ENCODE measurements around the gene RNF213.

The RNF213 gene

GRCh38 chr17:80384078-80384960 is 123.7 kb downstream of the RNF213 start:
- Histone ChIP-seq H3K36me3 (ENCODE audit: control insufficient read depth, insufficient read depth, low read length) (peaks cover 75% of the 10 kb centered on the region), H3K4me3 (ENCODE audit: low read length) (no peak overlapping the region), H3K27ac (ENCODE audit: low read depth, low read length) (no peak overlapping the region), H3K9ac (ENCODE audit: low read length) (no peak overlapping the region), H3K27me3 (ENCODE audit: control insufficient read depth, insufficient read depth, low read length) (no peaks in the 10 kb centered on the region), H3K4me1 (ENCODE audit: control insufficient read depth, insufficient read depth, low read length) (no peaks in the 10 kb centered on the region)

- Histone ChIP-seq H3K27ac (ENCODE audit: low read depth, low read length) (no peak overlapping the region), H3K4me1 (ENCODE audit: control insufficient read depth, insufficient read depth, low read length) (no peaks in the 10 kb centered on the region), H3K27me3 (ENCODE audit: control insufficient read depth, insufficient read depth, low read length) (no peaks in the 10 kb centered on the region), H3K4me3 (ENCODE audit: low read length) (no peak overlapping the region), H3K36me3 (ENCODE audit: control insufficient read depth, insufficient read depth, low read length) (peaks cover 76% of the 10 kb centered on the region), H3K9ac (ENCODE audit: low read length) (no peak overlapping the region)
Observed at GRCh38 chr17:80385046-80385445, 124.4 kb downstream of the RNF213 start.

- no peaks in the 10 kb centered on the region for H3K27me3 ChIP-seq (ENCODE audit: control insufficient read depth, insufficient read depth, low read length)
- H3K36me3 ChIP-seq (ENCODE audit: control insufficient read depth, insufficient read depth, low read length) = peaks cover 71% of the 10 kb centered on the region
Observed at GRCh38 chr17:80386341-80386740, 125.7 kb downstream of the RNF213 start.

GRCh38 chr17:80387071-80387470 is 126.4 kb downstream of the RNF213 start:
- no peak overlapping the region for H3K9ac ChIP-seq (ENCODE audit: low read length)
- no peaks in the 10 kb centered on the region for H3K27me3 ChIP-seq (ENCODE audit: control insufficient read depth, insufficient read depth, low read length)
- H3K27ac ChIP-seq (ENCODE audit: low read depth, low read length) = no peak overlapping the region
- no peak overlapping the region for H3K4me3 ChIP-seq (ENCODE audit: low read length)
- peaks cover 65% of the 10 kb centered on the region for H3K36me3 ChIP-seq (ENCODE audit: control insufficient read depth, insufficient read depth, low read length)
- H3K4me1 ChIP-seq (ENCODE audit: control insufficient read depth, insufficient read depth, low read length) = no peaks in the 10 kb centered on the region

More at GRCh38 chr17:80386341-80386740, 125.7 kb downstream of the RNF213 start:
- Histone ChIP-seq H3K9ac (ENCODE audit: low read length) (no peak overlapping the region), H3K27ac (ENCODE audit: low read depth, low read length) (no peak overlapping the region), H3K4me3 (ENCODE audit: low read length) (no peak overlapping the region), H3K4me1 (ENCODE audit: control insufficient read depth, insufficient read depth, low read length) (no peaks in the 10 kb centered on the region)

GRCh38 chr17:80388175-80388574 is 127.5 kb downstream of the RNF213 start:
- H3K27me3 ChIP-seq (ENCODE audit: control insufficient read depth, insufficient read depth, low read length) = no peaks in the 10 kb centered on the region
- peaks cover 58% of the 10 kb centered on the region for H3K36me3 ChIP-seq (ENCODE audit: control insufficient read depth, insufficient read depth, low read length)
- no peak overlapping the region for H3K4me3 ChIP-seq (ENCODE audit: low read length)

GRCh38 chr17:80388601-80389000 is 127.9 kb downstream of the RNF213 start:
- Histone ChIP-seq H3K36me3 (ENCODE audit: control insufficient read depth, insufficient read depth, low read length) (peaks cover 57% of the 10 kb centered on the region), H3K4me3 (ENCODE audit: low read length) (no peak overlapping the region)

More at GRCh38 chr17:80388175-80388574, 127.5 kb downstream of the RNF213 start:
- Histone ChIP-seq H3K27ac (ENCODE audit: low read depth, low read length) (no peak overlapping the region), H3K9ac (ENCODE audit: low read length) (no peak overlapping the region), H3K4me1 (ENCODE audit: control insufficient read depth, insufficient read depth, low read length) (no peaks in the 10 kb centered on the region)

DNA sequence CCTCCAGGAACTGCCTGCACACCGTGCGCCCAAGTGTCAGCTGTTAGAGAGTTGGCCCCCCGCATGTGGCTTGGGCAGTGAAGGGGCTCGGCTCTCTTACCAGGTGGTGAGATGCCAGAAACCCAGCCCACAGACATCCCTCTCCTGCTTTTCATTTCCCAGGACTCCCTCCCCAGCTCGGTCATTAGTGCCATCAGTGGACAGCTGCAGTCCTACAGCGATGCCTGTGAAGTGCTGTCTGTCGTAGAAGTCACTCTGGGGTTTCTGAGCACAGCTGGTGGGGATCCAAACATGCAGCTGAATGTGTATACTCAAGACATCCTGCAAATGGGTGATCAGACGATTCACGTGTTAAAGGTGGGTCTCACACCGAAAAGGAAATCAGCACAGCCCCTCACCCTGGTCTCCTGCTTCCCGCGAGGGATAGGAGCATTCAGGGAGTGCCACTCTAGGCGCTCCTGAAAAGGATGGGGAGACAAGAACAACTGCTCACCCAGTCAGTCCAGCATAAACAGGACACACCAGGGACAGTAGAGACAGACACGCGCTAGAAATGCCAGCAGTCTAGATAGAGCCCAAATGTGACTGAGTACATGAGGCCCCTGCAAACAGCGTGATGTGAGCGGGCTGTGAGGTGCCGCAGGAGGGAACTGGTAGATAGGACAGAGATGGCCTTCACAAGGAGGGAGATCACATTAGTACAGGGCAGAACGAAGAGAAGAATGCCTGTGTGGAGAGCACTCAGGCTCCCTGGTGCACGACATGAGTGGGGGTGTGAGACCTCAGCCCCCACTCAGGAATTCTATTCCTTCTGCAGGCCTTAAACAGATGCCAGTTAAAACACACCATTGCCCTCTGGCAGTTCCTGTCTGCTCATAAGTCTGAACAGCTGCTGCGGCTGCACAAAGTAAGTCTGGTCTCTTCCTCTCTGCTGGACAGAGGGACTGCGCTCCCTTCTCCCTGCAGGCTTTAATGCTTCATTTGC is 128.7 kb downstream of the RNF213 start:
- H3K4me3 ChIP-seq (ENCODE audit: low read length) = no peak overlapping the region
- no peaks in the 10 kb centered on the region for H3K4me1 ChIP-seq (ENCODE audit: control insufficient read depth, insufficient read depth, low read length)
- H3K27me3 ChIP-seq (ENCODE audit: control insufficient read depth, insufficient read depth, low read length) = no peaks in the 10 kb centered on the region
- H3K27ac ChIP-seq (ENCODE audit: low read depth, low read length) = no peak overlapping the region
- peaks cover 51% of the 10 kb centered on the region for H3K36me3 ChIP-seq (ENCODE audit: control insufficient read depth, insufficient read depth, low read length)
- H3K9ac ChIP-seq (ENCODE audit: low read length) = no peak overlapping the region

More at GRCh38 chr17:80388601-80389000, 127.9 kb downstream of the RNF213 start:
- Histone ChIP-seq H3K9ac (ENCODE audit: low read length) (no peak overlapping the region), H3K27me3 (ENCODE audit: control insufficient read depth, insufficient read depth, low read length) (no peaks in the 10 kb centered on the region), H3K4me1 (ENCODE audit: control insufficient read depth, insufficient read depth, low read length) (no peaks in the 10 kb centered on the region), H3K27ac (ENCODE audit: low read depth, low read length) (no peak overlapping the region)

DNA sequence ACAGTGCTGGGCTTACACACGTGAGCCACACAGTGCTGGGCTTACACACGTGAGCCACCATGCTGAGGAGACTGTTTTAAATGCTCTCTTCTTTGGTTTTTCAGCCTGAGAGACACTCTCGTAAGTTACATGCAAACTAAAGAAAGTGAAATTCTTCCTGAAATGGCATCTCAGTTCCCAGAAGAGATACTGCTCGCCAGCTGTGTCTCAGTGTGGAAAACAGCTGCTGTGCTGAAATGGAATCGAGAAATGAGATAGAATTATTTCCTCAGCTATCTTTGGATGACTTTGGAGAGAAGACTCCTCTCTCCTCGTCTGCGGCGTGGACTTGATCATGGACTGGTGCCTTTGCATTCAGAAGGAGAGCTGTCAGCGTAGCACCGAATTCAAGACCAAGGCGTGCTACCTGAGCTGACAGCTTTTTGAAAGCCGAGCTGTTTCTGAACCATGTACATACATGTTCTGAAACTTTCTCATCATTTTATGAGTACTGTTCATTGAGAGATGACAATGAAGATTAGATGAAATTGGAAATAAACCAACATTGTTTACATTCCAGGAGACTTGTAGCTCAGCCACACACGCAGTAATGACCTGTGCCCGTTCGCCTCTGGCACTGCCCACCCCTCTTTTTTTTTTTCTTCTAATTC is 132.7 kb downstream of the RNF213 start:
- Histone ChIP-seq H3K36me3 (ENCODE audit: control insufficient read depth, insufficient read depth, low read length) (peaks cover 31% of the 10 kb centered on the region), H3K4me1 (ENCODE audit: control insufficient read depth, insufficient read depth, low read length) (no peaks in the 10 kb centered on the region), H3K9ac (ENCODE audit: low read length) (no peak overlapping the region), H3K27ac (ENCODE audit: low read depth, low read length) (no peak overlapping the region), H3K4me3 (ENCODE audit: low read length) (no peak overlapping the region), H3K27me3 (ENCODE audit: control insufficient read depth, insufficient read depth, low read length) (no peaks in the 10 kb centered on the region)

GRCh38 chr17:80393961-80394360 is 133.3 kb downstream of the RNF213 start:
- no peaks in the 10 kb centered on the region for H3K4me1 ChIP-seq (ENCODE audit: control insufficient read depth, insufficient read depth, low read length)
- H3K36me3 ChIP-seq (ENCODE audit: control insufficient read depth, insufficient read depth, low read length) = peaks cover 25% of the 10 kb centered on the region
- no peak overlapping the region for H3K4me3 ChIP-seq (ENCODE audit: low read length)
- no peak overlapping the region for H3K9ac ChIP-seq (ENCODE audit: low read length)
- no peak overlapping the region for H3K27ac ChIP-seq (ENCODE audit: low read depth, low read length)
- H3K27me3 ChIP-seq (ENCODE audit: control insufficient read depth, insufficient read depth, low read length) = no peaks in the 10 kb centered on the region

DNA sequence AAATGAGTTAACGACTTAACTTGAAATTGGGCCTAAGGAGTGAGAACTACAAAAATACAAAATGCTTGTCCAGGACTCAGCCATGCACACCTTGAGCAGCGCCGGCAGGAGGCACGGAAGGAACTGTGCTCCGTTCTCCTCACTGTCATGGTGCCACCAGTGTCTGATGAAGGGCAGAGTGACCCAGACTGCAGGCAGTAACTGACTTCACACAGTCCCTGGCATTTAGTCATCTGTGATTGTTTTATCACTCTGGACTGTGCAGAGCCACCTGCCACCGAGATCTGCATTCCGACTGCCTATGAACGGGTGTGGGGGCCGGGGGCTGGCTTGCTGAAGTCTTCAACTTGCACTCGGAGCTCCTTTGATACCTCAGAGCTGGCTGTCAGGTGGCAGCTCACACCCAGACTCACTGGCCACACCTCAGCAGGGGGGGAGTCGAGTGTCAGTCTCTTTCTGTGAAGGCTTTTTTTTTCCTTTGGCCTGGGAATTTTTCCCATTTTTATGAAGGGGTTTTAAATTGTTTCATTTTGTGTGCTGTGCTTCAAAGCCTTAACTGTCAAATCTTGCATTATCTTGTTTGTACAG is 134.1 kb downstream of the RNF213 start:
- Histone ChIP-seq H3K36me3 (ENCODE audit: control insufficient read depth, insufficient read depth, low read length) (peaks cover 18% of the 10 kb centered on the region), H3K27me3 (ENCODE audit: control insufficient read depth, insufficient read depth, low read length) (no peaks in the 10 kb centered on the region), H3K4me1 (ENCODE audit: control insufficient read depth, insufficient read depth, low read length) (no peaks in the 10 kb centered on the region), H3K4me3 (ENCODE audit: low read length) (no peak overlapping the region), H3K9ac (ENCODE audit: low read length) (no peak overlapping the region), H3K27ac (ENCODE audit: low read depth, low read length) (no peak overlapping the region)

DNA sequence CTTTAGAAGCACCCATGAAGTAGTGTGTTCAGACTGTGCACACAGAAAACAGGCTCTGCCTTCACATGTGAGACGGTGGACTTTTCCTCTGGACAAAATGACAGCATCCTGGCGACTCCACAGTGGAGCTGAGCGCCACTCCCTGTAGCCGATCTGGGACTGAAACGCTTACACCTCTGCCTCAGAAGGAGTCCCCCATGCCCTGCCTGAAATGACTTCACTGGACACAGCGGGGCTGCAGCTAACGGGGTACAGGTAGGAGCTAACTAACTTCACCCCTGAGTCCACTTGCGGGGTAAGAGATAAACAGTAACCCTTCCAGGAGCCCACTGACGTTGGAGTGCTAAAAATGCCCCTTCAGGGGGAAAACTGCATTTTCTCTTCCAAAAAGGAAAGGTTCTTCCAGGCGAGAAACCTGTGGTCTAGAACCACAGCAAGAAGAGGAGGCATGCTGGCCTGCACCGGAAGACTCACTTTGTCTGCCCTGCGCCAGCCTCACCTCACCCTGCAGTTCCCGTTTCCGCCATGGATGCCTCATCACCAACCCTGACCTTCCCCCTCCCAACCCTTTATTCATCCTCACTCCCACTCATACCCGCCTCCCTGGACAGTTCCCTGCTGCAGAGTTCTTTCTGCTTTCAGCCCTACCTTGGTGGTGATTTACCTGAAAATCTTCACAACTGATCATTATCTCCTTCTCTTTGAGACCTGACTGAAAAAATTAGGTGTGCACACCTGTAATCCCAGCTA is 134.9 kb downstream of the RNF213 start:
- H3K9ac ChIP-seq (ENCODE audit: low read length) = no peak overlapping the region
- no peak overlapping the region for H3K4me3 ChIP-seq (ENCODE audit: low read length)
- H3K36me3 ChIP-seq (ENCODE audit: control insufficient read depth, insufficient read depth, low read length) = peaks cover 15% of the 10 kb centered on the region
- H3K27ac ChIP-seq (ENCODE audit: low read depth, low read length) = no peak overlapping the region
- H3K27me3 ChIP-seq (ENCODE audit: control insufficient read depth, insufficient read depth, low read length) = no peaks in the 10 kb centered on the region
- H3K4me1 ChIP-seq (ENCODE audit: control insufficient read depth, insufficient read depth, low read length) = no peaks in the 10 kb centered on the region

Measured in rectal smooth muscle tissue (tissue), 1 donor.